Inflammatory macrophage treated with lipopolysaccharide for 1 hour (primary cell): ENCODE data around the gene CDHR1.

Experiments used
- DNase-seq, 2 donors: peaks; one replicate each; pipeline ENCODE4 v3.0.0-alpha.2; 2020 to 2022

The CDHR1 gene

GRCh38 chr10:84235096-84235495, 40.8 kb downstream of the CDHR1 start:
- no peak for DNase-seq

GRCh38 chr10:84236807-84237198, 42.5 kb downstream of the CDHR1 start:
- no peak for DNase-seq

GRCh38 chr10:84237199-84238051, 43.1 kb downstream of the CDHR1 start:
- DNase-seq: no peak

- no peak for DNase-seq
Observed at GRCh38 chr10:84238909-84239308, 44.6 kb downstream of the CDHR1 start.

GRCh38 chr10:84241185-84241790, 47.0 kb downstream of the CDHR1 start, which contains the start of gene LRIT1:
TSS of gene LRIT1 (minus strand) at chr10:84241546. CDS start at chr10:84241439, 107 bp downstream.
- DNase-seq: no peak

- DNase-seq: no peak
Observed at GRCh38 chr10:84243759-84244158, 49.4 kb downstream of the CDHR1 start.

GRCh38 chr10:84244651-84245270, 50.4 kb downstream of the CDHR1 start, which contains the start of gene RGR:
TSS of gene RGR (plus strand) at chr10:84245053. CDS start at chr10:84245091, 38 bp downstream.
- no peak for DNase-seq

GRCh38 chr10:84247496-84247895, 53.2 kb downstream of the CDHR1 start:
- no peak for DNase-seq

GRCh38 chr10:84248794-84249193, 54.5 kb downstream of the CDHR1 start:
- DNase-seq: no peak

GRCh38 chr10:84254552-84255478, 60.5 kb downstream of the CDHR1 start:
- DNase-seq: no peak

GRCh38 chr10:84256510-84257342, 62.4 kb downstream of the CDHR1 start:
- peak in 1 of 2 donors; percentile 14 for DNase-seq

- no peak for DNase-seq
Observed at GRCh38 chr10:84257343-84258020, 63.1 kb downstream of the CDHR1 start.

- DNase-seq: no peak
Observed at GRCh38 chr10:84258034-84258695, 63.8 kb downstream of the CDHR1 start.

GRCh38 chr10:84261236-84261915, 67.0 kb downstream of the CDHR1 start:
- DNase-seq: no peak

GRCh38 chr10:84262190-84262956, 68.0 kb downstream of the CDHR1 start:
- no peak for DNase-seq

GRCh38 chr10:84263716-84264115, 69.4 kb downstream of the CDHR1 start:
- no peak for DNase-seq

- DNase-seq: peak; percentile 19 to 74
Observed at GRCh38 chr10:84264611-84265141, 70.3 kb downstream of the CDHR1 start.

GRCh38 chr10:84265418-84265817, 71.1 kb downstream of the CDHR1 start:
- DNase-seq: no peak
